HCT116 (cell line): Measurements from ENCODE around the gene CDH13. TPM values are rescaled to one million over a fixed set of nuclear protein-coding genes. Genes with fewer than 3 reads are reported as not detected.

Source experiments
- ATAC-seq: fragments of 200-7000 bp; cut with Tn5 transposase; 2 replicates; pipeline ENCODE4 v1.9.1; 2020; ENCODE audit warnings: mild to moderate bottlenecking, moderate library complexity
- BruUV-seq: library from RNA; stranded (reverse); fragments of 400-500 nt; replicated peaks from 2 replicates; lab custom pipeline; 2021; lab: Mats Ljungman, UMichigan
- CTCF ChIA-PET: fragments of 300-600 bp; sonication (Branson Sonifier 250); formaldehyde crosslinking; loops from one replicate; lab custom pipeline; 2021; ENCODE audit warnings: antibody characterized with exemption; lab: Charles Lee
- POLR2A ChIA-PET: fragments of 300-600, 350-600 bp; sonication (Branson Sonifier 250); formaldehyde crosslinking; loops from one replicate; lab custom pipeline; 2021; ENCODE audit warnings: antibody characterized with exemption; lab: Charles Lee
- RAD21 ChIA-PET, 2 experiments: fragments of 300-600 bp; sonication (Branson Sonifier 250); formaldehyde crosslinking; loops; one replicate each; lab custom pipeline; 2023; ENCODE audit warnings: low total read pairs in 2 of 2; ENCODE audit not compliant: uncharacterized antibody in 2 of 2, unreplicated experiment in 2 of 2, low non-redundant PET in 1 of 2; lab: Charles Lee
- DNase-seq: peaks from one replicate; pipeline ENCODE4 v3.0.0-alpha.2; 2010; ENCODE audit warnings: low read depth, low spot score
- H2AFZ ChIP-seq: fragments of 200-600 bp; shearing (Covaris generic), sonication (generic); 2 replicates; pipeline ENCODE4 v1.6.1; 2017; ENCODE audit warnings: low read depth, mixed run types, mixed read lengths, antibody characterized with exemption, low read length; ENCODE audit not compliant: poor library complexity, severe bottlenecking
- H3K27ac ChIP-seq: 2 replicates; pipeline ENCODE4 v1.5.1; 2012; ENCODE audit warnings: low read depth, low read length
- H3K27me3 ChIP-seq: fragments of 200-600 bp; sonication (generic); 2 replicates; pipeline ENCODE4 v1.6.1; 2016; ENCODE audit warnings: mixed run types, low read length, mixed read lengths; ENCODE audit not compliant: insufficient read depth
- H3K36me3 ChIP-seq, 2 experiments: fragments of 200-500 bp in 1 of 2; fragments of 200-600 bp in 1 of 2; sonication (Bioruptor generic) in 1 of 2; sonication (generic) in 1 of 2; 2 replicates each; pipeline versions ENCODE4 v1.5.1 to v1.6.1; 2014 to 2016; ENCODE audit warnings: low read length in 2 of 2, inconsistent platforms in 1 of 2, mixed read lengths in 1 of 2, mixed run types in 1 of 2; ENCODE audit not compliant: insufficient read depth in 2 of 2, control insufficient read depth in 1 of 2
- H3K4me1 ChIP-seq, 2 experiments: fragments of 200-600 bp in 1 of 2; sonication (generic) in 1 of 2; 2 replicates each; pipeline versions ENCODE4 v1.5.1 to v1.6.1; 2012 to 2017; ENCODE audit warnings: low read length in 2 of 2, inconsistent platforms in 1 of 2, mild to moderate bottlenecking in 1 of 2, mixed read lengths in 1 of 2, mixed run types in 1 of 2, moderate library complexity in 1 of 2; ENCODE audit not compliant: insufficient read depth in 2 of 2, control insufficient read depth in 1 of 2
- H3K4me2 ChIP-seq: fragments of 200-600 bp; sonication (generic); 2 replicates; pipeline ENCODE4 v1.6.1; 2017; ENCODE audit warnings: mixed run types, low read length, mixed read lengths
- H3K4me3 ChIP-seq, 2 experiments: fragments of 200-600 bp in 1 of 2; sonication (generic) in 1 of 2; replicated peaks in 1 of 2; 2 replicates each; pipeline ENCODE4 v1.5.1; 2011 to 2016; ENCODE audit warnings: low read length in 2 of 2, control low read depth in 1 of 2, low read depth in 1 of 2, mild to moderate bottlenecking in 1 of 2, mixed read lengths in 1 of 2, mixed run types in 1 of 2
- H3K79me2 ChIP-seq: fragments of 200-600 bp; sonication (generic); 2 replicates; pipeline ENCODE4 v1.6.1; 2017; ENCODE audit warnings: mild to moderate bottlenecking, mixed run types, low read length, moderate library complexity, mixed read lengths; ENCODE audit not compliant: insufficient read depth
- H3K9ac ChIP-seq: fragments of 200-600 bp; sonication (generic); 2 replicates; pipeline ENCODE4 v1.6.1; 2016; ENCODE audit warnings: low read length, mixed read lengths
- H3K9me2 ChIP-seq: fragments of 200-600 bp; sonication (generic), shearing (Covaris generic); 2 replicates; pipeline ENCODE4 v1.6.1; 2017; ENCODE audit warnings: mixed run types, mild to moderate bottlenecking, moderate library complexity; ENCODE audit not compliant: insufficient read depth
- H3K9me3 ChIP-seq, 2 experiments: fragments of 200-500 bp in 1 of 2; fragments of 200-600 bp in 1 of 2; sonication (Bioruptor generic) in 1 of 2; sonication (generic) in 1 of 2; 2 replicates each; pipeline ENCODE4 v1.6.1; 2014 to 2017; ENCODE audit warnings: low read length in 2 of 2, mixed read lengths in 2 of 2, inconsistent platforms in 1 of 2, low read depth in 1 of 2, mild to moderate bottlenecking in 1 of 2, mixed run types in 1 of 2, moderate library complexity in 1 of 2; ENCODE audit not compliant: control insufficient read depth in 1 of 2, insufficient read depth in 1 of 2
- H4K20me1 ChIP-seq: fragments of 200-600 bp; sonication (generic), shearing (Covaris generic); 2 replicates; pipeline ENCODE4 v1.6.1; 2017; ENCODE audit warnings: mixed run types, mild to moderate bottlenecking, moderate library complexity; ENCODE audit not compliant: insufficient read depth
- CBX3 ChIP-seq: IDR thresholded peaks from 2 replicates; pipeline ENCODE4 v1.6.1; 2012; ENCODE audit warnings: low read depth
- CEBPB ChIP-seq: IDR thresholded peaks from 2 replicates; pipeline ENCODE4 v1.6.1; 2012; ENCODE audit warnings: low read depth
- CTCF ChIP-seq, 3 experiments: fragments of 200-600 bp in 1 of 3; sonication (generic) in 1 of 3; IDR thresholded peaks in 2 of 3; conservative IDR thresholded peaks in 1 of 3; 2 replicates each; pipeline ENCODE4 v1.5.1; 2012 to 2017; ENCODE audit warnings: low read depth in 2 of 3, low read length in 2 of 3, antibody characterized with exemption in 1 of 3, borderline replicate concordance in 1 of 3, control low read depth in 1 of 3, mild to moderate bottlenecking in 1 of 3, mixed read lengths in 1 of 3, mixed run types in 1 of 3, moderate library complexity in 1 of 3; ENCODE audit not compliant: insufficient read depth in 1 of 3
- ELF1 ChIP-seq: IDR thresholded peaks from 2 replicates; pipeline ENCODE4 v1.6.1; 2012; ENCODE audit warnings: low read depth, borderline replicate concordance
- EZH2phosphoT487 ChIP-seq: fragments of 200-600 bp; IDR thresholded peaks from 2 replicates; pipeline ENCODE4 v1.6.1; 2018; ENCODE audit warnings: antibody characterized with exemption, borderline replicate concordance
- MAX ChIP-seq: IDR thresholded peaks from 2 replicates; pipeline ENCODE4 v1.6.1; 2012
- POLR2A ChIP-seq: IDR thresholded peaks from 2 replicates; pipeline ENCODE4 v1.7.0; 2011; ENCODE audit warnings: borderline replicate concordance; ENCODE audit not compliant: insufficient read depth, insufficient read length; ENCODE audit errors: extremely low read depth
- POLR2AphosphoS5 ChIP-seq: IDR thresholded peaks from 2 replicates; pipeline ENCODE4 v1.6.1; 2011; ENCODE audit warnings: mild to moderate bottlenecking, low read depth, low read length, moderate library complexity
- RAD21 ChIP-seq: IDR thresholded peaks from 2 replicates; pipeline ENCODE4 v1.6.1; 2012; ENCODE audit warnings: low read depth, mild to moderate bottlenecking
- SIN3A ChIP-seq: IDR thresholded peaks from 2 replicates; pipeline ENCODE4 v1.6.1; 2012; ENCODE audit warnings: low read depth
- SP1 ChIP-seq: IDR thresholded peaks from 2 replicates; pipeline ENCODE4 v1.6.1; 2012; ENCODE audit warnings: low read depth
- YY1 ChIP-seq: IDR thresholded peaks from 2 replicates; pipeline ENCODE4 v1.6.1; 2011; ENCODE audit warnings: low read length, low read depth, moderate library complexity, mild to moderate bottlenecking; ENCODE audit not compliant: insufficient replicate concordance; ENCODE audit errors: extremely low read depth
- ZFX ChIP-seq: fragments of 450-650 bp; IDR thresholded peaks from 2 replicates; pipeline ENCODE4 v1.6.1; 2017
- intact Hi-C: fragments of 100-400 bp; cut with micrococcal nuclease; formaldehyde crosslinking; loops from 2 replicates; pipeline ENCODE4 v1.10.0; 2022
- total RNA-seq: library from RNA; stranded (reverse); gene quantifications from one replicate; pipeline ENCODE4 v1.2.1, GENCODE V29; 2021; ENCODE audit not compliant: unreplicated experiment

The CDH13 gene
- total RNA-seq, 1 experiment from 2014 or later, result not detected

GRCh38 chr16:82633964-82634600, 7.3 kb downstream of the CDH13 start:
- Histone ChIP-seq H2AFZ (no peak overlapping the region), H3K9me2 (no peaks in the 10 kb centered on the region), H3K4me1 (peaks cover 7 to 15% of the 10 kb centered on the region in 2 experiments; a peak in 3 of 4 replicates), H3K27me3 (no peaks in the 10 kb centered on the region), H3K27ac (no peak overlapping the region), H3K9me3 (no peaks in the 10 kb centered on the region), H3K9ac (no peak overlapping the region), H3K4me2 (no peak overlapping the region), H3K4me3 (no peak overlapping the region), H3K79me2 (no peaks in the 10 kb centered on the region), H4K20me1 (no peaks in the 10 kb centered on the region), H3K36me3 (no peaks in the 10 kb centered on the region)
- ChIA-PET CTCF (no interaction called here), RAD21 (no interaction called here), POLR2A (no interaction called here)
- no TSS peak for BruUV-seq
- no peak for TF ChIP-seq YY1
- no peak for TF ChIP-seq CEBPB
- DNase-seq (no peak), ATAC-seq (no peak)
- intact Hi-C loops, result loop anchor here (10.0 kb wide), 1 partner anchor 811 kb away; no protein-coding TSS in a partner anchor

DNA sequence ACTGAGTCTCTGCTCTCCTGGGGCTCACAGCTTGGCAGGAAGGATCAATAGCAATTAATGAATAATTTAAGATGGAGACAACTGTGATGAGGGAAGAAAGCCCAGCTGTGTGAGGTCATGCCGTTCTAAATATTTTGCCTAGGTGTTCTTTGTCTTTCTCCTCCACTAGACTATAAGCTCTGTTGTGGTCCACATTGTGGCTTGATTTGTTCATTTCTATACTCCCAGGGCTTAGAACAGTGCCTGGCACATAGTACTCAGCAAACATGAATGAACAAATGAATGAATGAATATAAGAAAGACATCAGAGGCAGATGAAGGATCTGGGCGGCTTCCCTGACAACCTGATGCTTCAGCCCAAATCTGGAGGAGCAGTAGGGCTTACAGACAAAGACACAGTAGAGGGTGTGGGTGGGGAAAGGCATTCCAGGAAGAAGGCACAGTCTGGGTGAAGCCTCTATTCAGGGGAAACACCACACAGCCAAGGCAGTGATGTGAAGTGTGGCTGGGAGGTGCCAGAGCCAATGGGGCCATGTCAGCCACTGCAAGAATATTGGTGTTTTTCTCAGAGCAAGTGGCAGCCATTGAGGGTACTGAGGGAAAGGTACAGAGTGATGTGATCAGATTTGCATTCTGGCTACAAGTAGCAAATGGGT, 8.3 kb downstream of the CDH13 start:
- RAD21 ChIA-PET, result no interaction called here
- Histone ChIP-seq H3K4me1 (peaks cover 2 to 5% of the 10 kb centered on the region in 2 experiments; a peak in 2 of 4 replicates), H3K9me2 (no peaks in the 10 kb centered on the region), H2AFZ (no peak overlapping the region), H3K36me3 (no peaks in the 10 kb centered on the region), H4K20me1 (no peaks in the 10 kb centered on the region), H3K4me2 (no peak overlapping the region), H3K9me3 (no peaks in the 10 kb centered on the region), H3K27ac (no peak overlapping the region), H3K9ac (no peak overlapping the region), H3K4me3 (no peak overlapping the region), H3K79me2 (no peaks in the 10 kb centered on the region), H3K27me3 (no peaks in the 10 kb centered on the region)
- DNase-seq (no peak), ATAC-seq (no peak)
- intact Hi-C loops, result loop anchor here (10.0 kb wide), 1 partner anchor 810 kb away; no protein-coding TSS in a partner anchor
- BruUV-seq, result no TSS peak
- CTCF ChIA-PET, result no interaction called here
- POLR2A ChIA-PET, result no interaction called here
- TF ChIP-seq RAD21, result no peak
- TF ChIP-seq ELF1, result no peak
- no peak for TF ChIP-seq ZFX
- no peak for TF ChIP-seq MAX
- TF ChIP-seq CBX3, result no peak
- TF ChIP-seq SIN3A, result no peak
- TF ChIP-seq POLR2A, result no peak
- TF ChIP-seq CTCF (IDR thresholded peaks at IDR 0.05 in 2 of 3, conservative IDR thresholded peaks at IDR 0.05 in 1 of 3; ENCODE audit: borderline replicate concordance in 1 of 3, insufficient read depth in 1 of 3, low read depth in 2 of 3, low read length in 2 of 3), result no peak
- no peak for TF ChIP-seq SP1
- no peak for TF ChIP-seq CEBPB
- no peak for TF ChIP-seq POLR2AphosphoS5
- TF ChIP-seq YY1, result no peak
- TF ChIP-seq EZH2phosphoT487, result no peak
